IPS-NIHi11 (cell line): ENCODE data around the gene CFAP126.
"Not testable (repeated sequence)": the region's sequence is repeated elsewhere in the genome, so short reads cannot be mapped to it uniquely, and the experiment has no call there.

Experiments used
- DNase-seq: peaks from one replicate; pipeline ENCODE4 v3.0.0; 2012; ENCODE audit warnings: mixed read lengths, low spot score

The CFAP126 gene

GRCh38 chr1:161381707-161382106 lies 14.0 kb upstream of the CFAP126 start:
- no peak for DNase-seq

GRCh38 chr1:161379071-161379470 lies 11.4 kb upstream of the CFAP126 start:
- DNase-seq: no peak

- no peak for DNase-seq
Measured at GRCh38 chr1:161378014-161378413, 10.3 kb upstream of the CFAP126 start.

- DNase-seq: no peak
Measured at GRCh38 chr1:161374373-161374772, 6.7 kb upstream of the CFAP126 start.

GRCh38 chr1:161373442-161373841 lies 5.8 kb upstream of the CFAP126 start:
- DNase-seq: no peak

- DNase-seq: no peak
Measured at GRCh38 chr1:161365207-161365606, 2.5 kb downstream of the CFAP126 start.

GRCh38 chr1:161364332-161364731 lies 3.3 kb downstream of the CFAP126 start:
- no peak for DNase-seq

GRCh38 chr1:161359291-161359690 lies 8.4 kb downstream of the CFAP126 start:
- no peak for DNase-seq

GRCh38 chr1:161357073-161357472 lies 10.6 kb downstream of the CFAP126 start:
- no peak for DNase-seq

GRCh38 chr1:161351482-161351881 lies 16.2 kb downstream of the CFAP126 start:
- no peak for DNase-seq

GRCh38 chr1:161350671-161351070 lies 17.0 kb downstream of the CFAP126 start:
- no peak for DNase-seq

GRCh38 chr1:161342821-161343220 lies 24.9 kb downstream of the CFAP126 start:
- no peak for DNase-seq

GRCh38 chr1:161342177-161342576 lies 25.5 kb downstream of the CFAP126 start:
- no peak for DNase-seq

GRCh38 chr1:161335796-161336195 lies 31.9 kb downstream of the CFAP126 start:
- DNase-seq: no peak

- DNase-seq: no peak
Measured at GRCh38 chr1:161333166-161333565, 34.5 kb downstream of the CFAP126 start.

GRCh38 chr1:161330346-161330745 lies 37.3 kb downstream of the CFAP126 start:
- DNase-seq: no peak

- no peak for DNase-seq
Measured at GRCh38 chr1:161324020-161324419, 43.7 kb downstream of the CFAP126 start.

- not testable (repeated sequence) for DNase-seq
Measured at GRCh38 chr1:161315841-161316674, 51.6 kb downstream of the CFAP126 start.
